SK-N-SH (cell line): ENCODE results near the gene VWA3A. TPM values are rescaled to one million over a fixed set of nuclear protein-coding genes. Genes with fewer than 3 reads are reported as not detected.

Experiments used
- CTCF ChIA-PET: fragments of 300-600, 350-600 bp; formaldehyde crosslinking; extraction: SDS; loops from one replicate; lab custom pipeline; 2021; lab: Yijun Ruan, JAX
- POLR2A ChIA-PET: fragments of 350-600 bp; sonication (Branson Sonifier 250); formaldehyde crosslinking; extraction: SDS; loops from one replicate; lab custom pipeline; 2020; ENCODE audit warnings: antibody characterized with exemption, inconsistent platforms; lab: Yijun Ruan, JAX
- DNase-seq: peaks from one replicate; pipeline ENCODE4 v3.0.0; 2012
- H2AFZ ChIP-seq: fragments of 200-600 bp; sonication (generic); 2 replicates; pipeline ENCODE4 v1.8.1; 2016; ENCODE audit warnings: antibody characterized with exemption, mild to moderate bottlenecking, low read depth
- H3F3A ChIP-seq: fragments of 200-600 bp; sonication (generic); replicated peaks from 2 replicates; pipeline ENCODE3; 2016; ENCODE audit warnings: antibody characterized with exemption, mild to moderate bottlenecking; ENCODE audit not compliant: insufficient read depth
- H3K27ac ChIP-seq, 2 experiments: fragments of 200-500 bp in 1 of 2; fragments of 200-600 bp in 1 of 2; sonication (Bioruptor generic) in 1 of 2; sonication (generic), shearing (Covaris generic) in 1 of 2; 2 replicates each; pipeline versions ENCODE4 v1.5.1 to v1.6.1; 2014 to 2016; ENCODE audit warnings: low read depth in 2 of 2, inconsistent platforms in 1 of 2, low read length in 1 of 2, mild to moderate bottlenecking in 1 of 2, mixed read lengths in 1 of 2
- H3K27me3 ChIP-seq: fragments of 200-600 bp; sonication (generic), shearing (Covaris generic); 2 replicates; pipeline ENCODE4 v1.6.1; 2016; ENCODE audit warnings: mixed run types; ENCODE audit not compliant: insufficient read depth
- H3K36me3 ChIP-seq, 2 experiments: fragments of 200-500 bp in 1 of 2; fragments of 200-600 bp in 1 of 2; sonication (Bioruptor generic) in 1 of 2; sonication (generic) in 1 of 2; replicated peaks in 1 of 2; 2 replicates each; pipeline versions ENCODE3 to v1.5.1; 2014 to 2016; ENCODE audit warnings: low read length in 1 of 2, mild to moderate bottlenecking in 1 of 2; ENCODE audit not compliant: insufficient read depth in 2 of 2, control insufficient read depth in 1 of 2
- H3K4me1 ChIP-seq, 2 experiments: fragments of 200-500 bp in 1 of 2; fragments of 200-600 bp in 1 of 2; sonication (Bioruptor generic) in 1 of 2; sonication (generic), shearing (Covaris generic) in 1 of 2; 2 replicates each; pipeline versions ENCODE4 v1.5.1 to v1.6.1; 2014 to 2016; ENCODE audit warnings: low read depth in 1 of 2, low read length in 1 of 2, mixed run types in 1 of 2; ENCODE audit not compliant: insufficient read depth in 2 of 2, control insufficient read depth in 1 of 2
- H3K4me2 ChIP-seq: fragments of 200-600 bp; sonication (generic), shearing (Covaris generic); 2 replicates; pipeline ENCODE4 v1.6.1; 2017; ENCODE audit warnings: mixed run types
- H3K4me3 ChIP-seq, 2 experiments: fragments of 200-500 bp in 1 of 2; fragments of 200-600 bp in 1 of 2; sonication (Bioruptor generic) in 1 of 2; sonication (generic), shearing (Covaris generic) in 1 of 2; 2 replicates each; pipeline versions ENCODE4 v1.5.1 to v1.8.1; 2014 to 2016; ENCODE audit warnings: low read depth in 2 of 2, inconsistent platforms in 1 of 2, low read length in 1 of 2, mild to moderate bottlenecking in 1 of 2, mixed read lengths in 1 of 2, moderate library complexity in 1 of 2
- H3K79me2 ChIP-seq: fragments of 200-600 bp; sonication (generic); 2 replicates; pipeline ENCODE4 v1.8.1; 2017; ENCODE audit warnings: mild to moderate bottlenecking; ENCODE audit not compliant: insufficient read depth
- H3K9ac ChIP-seq: fragments of 200-600 bp; sonication (generic); 2 replicates; pipeline ENCODE4 v1.6.1; 2017; ENCODE audit warnings: mixed run types
- H3K9me2 ChIP-seq: fragments of 200-600 bp; sonication (generic); 2 replicates; pipeline ENCODE4 v1.6.1; 2017; ENCODE audit warnings: mixed run types
- H3K9me3 ChIP-seq: fragments of 200-600 bp; sonication (generic); 2 replicates; pipeline ENCODE4 v1.6.1; 2017; ENCODE audit warnings: mixed run types, mild to moderate bottlenecking, moderate library complexity
- H4K20me1 ChIP-seq: fragments of 200-600 bp; sonication (generic); 2 replicates; pipeline ENCODE4 v1.6.1; 2017; ENCODE audit warnings: mild to moderate bottlenecking, mixed run types; ENCODE audit not compliant: insufficient read depth
- CHD2 ChIP-seq: fragments of 150-350 bp; IDR thresholded peaks from 2 replicates; pipeline ENCODE4 v1.6.1; 2018; ENCODE audit warnings: low read length; ENCODE audit not compliant: partially characterized antibody
- CTCF ChIP-seq: fragments of 200-600 bp; sonication (generic); IDR thresholded peaks from 2 replicates; pipeline ENCODE4 v1.6.1; 2017; ENCODE audit warnings: antibody characterized with exemption, mild to moderate bottlenecking, moderate library complexity
- EP300 ChIP-seq, 2 experiments: IDR thresholded peaks; 2 replicates each; pipeline versions ENCODE4 v1.4.0 to v1.6.1; 2012; ENCODE audit warnings: borderline replicate concordance in 1 of 2, low read depth in 1 of 2, low read length in 1 of 2
- FOXJ3 ChIP-seq: sonication (generic); formaldehyde crosslinking; IDR thresholded peaks from 2 replicates; pipeline ENCODE4 v1.5.1; 2020; ENCODE audit warnings: mild to moderate bottlenecking, missing genetic modification reagents
- FOXM1 ChIP-seq: IDR thresholded peaks from 2 replicates; pipeline ENCODE4 v1.4.0; 2012; ENCODE audit warnings: low read depth, mild to moderate bottlenecking
- GATA2 ChIP-seq: sonication (generic); formaldehyde crosslinking; IDR thresholded peaks from 2 replicates; pipeline ENCODE4 v1.5.0; 2020; ENCODE audit warnings: mild to moderate bottlenecking, missing genetic modification reagents
- IRF3 ChIP-seq: fragments of 150-350 bp; IDR thresholded peaks from 2 replicates; pipeline ENCODE4 v1.6.1; 2016; ENCODE audit warnings: mild to moderate bottlenecking, low read depth, low read length
- MAX ChIP-seq: IDR thresholded peaks from 2 replicates; pipeline ENCODE4 v1.4.0; 2012; ENCODE audit warnings: low read depth
- MEF2A ChIP-seq: IDR thresholded peaks from 2 replicates; pipeline ENCODE4 v1.4.0; 2012; ENCODE audit warnings: low read depth, borderline replicate concordance
- MXI1 ChIP-seq: IDR thresholded peaks from 2 replicates; pipeline ENCODE4 v1.6.1; 2012; ENCODE audit warnings: mild to moderate bottlenecking, low read depth, low read length, improper control_type of control experiment
- NFIC ChIP-seq: IDR thresholded peaks from 2 replicates; pipeline ENCODE4 v1.4.0; 2012; ENCODE audit warnings: borderline replicate concordance
- NRF1 ChIP-seq: IDR thresholded peaks from 2 replicates; pipeline ENCODE4 v1.6.1; 2012; ENCODE audit warnings: low read depth, mild to moderate bottlenecking, low read length
- PBX3 ChIP-seq: IDR thresholded peaks from 2 replicates; pipeline ENCODE4; 2012
- POLR2AphosphoS5 ChIP-seq: IDR thresholded peaks from 2 replicates; pipeline ENCODE4 v1.6.1; 2012; ENCODE audit warnings: low read depth, low read length
- RXRA ChIP-seq: IDR thresholded peaks from 2 replicates; pipeline ENCODE4 v1.4.0; 2012; ENCODE audit warnings: low read depth, mild to moderate bottlenecking, borderline replicate concordance
- TAF1 ChIP-seq: IDR thresholded peaks from 2 replicates; pipeline ENCODE4 v1.6.1; 2012; ENCODE audit warnings: low read depth, mild to moderate bottlenecking, low read length, moderate library complexity, borderline replicate concordance
- USF2 ChIP-seq: fragments of 150-350 bp; IDR thresholded peaks from 2 replicates; pipeline ENCODE4 v1.6.1; 2017; ENCODE audit warnings: antibody characterized with exemption, low read length, low read depth, borderline replicate concordance
- YY1 ChIP-seq: IDR thresholded peaks from 2 replicates; pipeline ENCODE4 v1.4.0; 2012; ENCODE audit warnings: low read depth, mild to moderate bottlenecking
- ZBTB33 ChIP-seq: IDR thresholded peaks from 2 replicates; pipeline ENCODE4 v1.4.0; 2012; ENCODE audit warnings: low read depth, borderline replicate concordance
- WGBS: methylation state at CpG from one replicate; pipeline ENCODE4 v1.1.6; 2017; ENCODE audit warnings: low lambda C conversion rate; 5-methylcytosine and 5-hydroxymethylcytosine counted together
- polyA plus RNA-seq, 3 experiments: library from polyadenylated mRNA; depleted of rRNA; stranded (reverse); fragments of >200 nt; gene quantifications; 2 replicates each; pipeline ENCODE4 v1.2.3, GENCODE V29; 2012

Gene VWA3A
- polyA plus RNA-seq, 1 of the 3 experiments (the other 2 are of a cell fraction): not detected

GRCh38 chr16:22184615-22184968, 92.3 kb downstream of the VWA3A start:
- no peak for TF ChIP-seq IRF3
- TF ChIP-seq CHD2: no peak
- TF ChIP-seq ZBTB33: no peak
- no peak for TF ChIP-seq RXRA
- no peak for TF ChIP-seq GATA2
- no peak for TF ChIP-seq MXI1
- no peak for TF ChIP-seq CTCF
- no peak for TF ChIP-seq MAX
- TF ChIP-seq USF2: no peak
- TF ChIP-seq MEF2A: no peak
- TF ChIP-seq NRF1: no peak
- no peak for TF ChIP-seq FOXJ3 (CRISPR knock-in tag)
- TF ChIP-seq POLR2AphosphoS5: no peak
- TF ChIP-seq PBX3: no peak
- TF ChIP-seq FOXM1: no peak
- no peak for TF ChIP-seq EP300 (IDR thresholded peaks at IDR 0.05; ENCODE audit: borderline replicate concordance in 1 of 2, low read depth in 1 of 2, low read length in 1 of 2)
- TF ChIP-seq NFIC: no peak
- no peak for TF ChIP-seq YY1
- no peak for TF ChIP-seq TAF1
- H3K4me2 ChIP-seq: no peak overlapping the region
- peaks cover 3 to 11% of the 10 kb centered on the region in 2 experiments; a peak in 1 of 4 replicates for H3K4me1 ChIP-seq
- ChIA-PET POLR2A (interaction anchor here (0.6 kb wide), 1 partner anchor 115 kb away, joined by 3 read pairs; no protein-coding TSS in a partner anchor), CTCF (interaction anchor here (1.3 to 2.1 kb wide), 2 partner anchors 71 to 107 kb away, joined by 3 to 6 read pairs; no protein-coding TSS in a partner anchor)
- no peaks in the 10 kb centered on the region for H3K27me3 ChIP-seq
- H3F3A ChIP-seq: peaks cover 6% of the 10 kb centered on the region
- H3K4me3 ChIP-seq: no peak overlapping the region
- H3K9me2 ChIP-seq: no peaks in the 10 kb centered on the region
- H3K79me2 ChIP-seq: no peaks in the 10 kb centered on the region
- H3K36me3 ChIP-seq: no peaks in the 10 kb centered on the region
- H3K27ac ChIP-seq: no peak overlapping the region
- no peaks in the 10 kb centered on the region for H3K9me3 ChIP-seq
- WGBS: 82% methylated on average over 6 of the region's 6 CpGs
- no peak overlapping the region for H2AFZ ChIP-seq
- no peaks in the 10 kb centered on the region for H4K20me1 ChIP-seq
- DNase-seq: no peak
- no peak overlapping the region for H3K9ac ChIP-seq
